GM23338 (cell line): ENCODE results near the gene EPHX1. TPM values are rescaled to one million over a fixed set of nuclear protein-coding genes. Genes with fewer than 3 reads are reported as not detected.

Experiments
- ATAC-seq: fragments of 200-7000 bp; cut with Tn5 transposase; 3 replicates; pipeline ENCODE4 v1.9.1; 2020
- DNase-seq: peaks from one replicate; pipeline ENCODE4 v3.0.0-alpha.2; 2015; ENCODE audit warnings: low spot score
- H2AFZ ChIP-seq: fragments of 200-600 bp; sonication (generic); 2 replicates; pipeline ENCODE4 v1.8.0; 2016; ENCODE audit warnings: antibody characterized with exemption, mild to moderate bottlenecking, moderate library complexity
- H3F3A ChIP-seq: fragments of 200-600 bp; sonication (generic); replicated peaks from 2 replicates; pipeline ENCODE4 v1.8.0; 2017; ENCODE audit warnings: antibody characterized with exemption, mixed run types, low read depth
- H3K27ac ChIP-seq: fragments of 200-600 bp; sonication (generic); 2 replicates; pipeline ENCODE4 v1.6.1; 2016; ENCODE audit warnings: low read depth
- H3K27me3 ChIP-seq: fragments of 200-600 bp; sonication (generic); 2 replicates; pipeline ENCODE4 v1.8.0; 2016; ENCODE audit warnings: mild to moderate bottlenecking, mixed run types, moderate library complexity; ENCODE audit not compliant: insufficient read depth
- H3K36me3 ChIP-seq: fragments of 200-600 bp; sonication (generic); 2 replicates; pipeline ENCODE4 v1.8.0; 2016; ENCODE audit warnings: mild to moderate bottlenecking; ENCODE audit not compliant: insufficient read depth
- H3K4me1 ChIP-seq: fragments of 200-600 bp; sonication (generic); 2 replicates; pipeline ENCODE4 v1.8.0; 2016; ENCODE audit warnings: mild to moderate bottlenecking, moderate library complexity; ENCODE audit not compliant: insufficient read depth
- H3K4me2 ChIP-seq: fragments of 200-600 bp; sonication (generic); 2 replicates; pipeline ENCODE4 v1.7.1; 2017; ENCODE audit warnings: mixed run types
- H3K4me3 ChIP-seq: fragments of 200-600 bp; sonication (generic); 2 replicates; pipeline ENCODE4 v1.6.1; 2016; ENCODE audit warnings: mixed run types
- H3K79me2 ChIP-seq: fragments of 200-600 bp; sonication (generic); replicated peaks from 2 replicates; pipeline ENCODE4 v1.8.0; 2017; ENCODE audit warnings: mild to moderate bottlenecking; ENCODE audit not compliant: insufficient read depth
- H3K9me2 ChIP-seq: fragments of 200-600 bp; sonication (generic); 2 replicates; pipeline ENCODE4 v1.8.0; 2017; ENCODE audit not compliant: insufficient read depth
- H4K20me1 ChIP-seq: fragments of 200-600 bp; sonication (generic); replicated peaks from 2 replicates; pipeline ENCODE4 v1.8.0; 2017; ENCODE audit warnings: mild to moderate bottlenecking; ENCODE audit not compliant: insufficient read depth
- H3K27ac Mint-ChIP-seq: 2 replicates; pipeline ENCODE4 v1.8.0; 2020; ENCODE audit warnings: inconsistent platforms, mild to moderate bottlenecking, moderate library complexity, mixed read lengths
- H3K27me3 Mint-ChIP-seq: 3 replicates; pipeline ENCODE4 v1.8.0; 2022; ENCODE audit warnings: low read depth, mild to moderate bottlenecking, moderate library complexity, mixed read lengths, inconsistent platforms; ENCODE audit not compliant: insufficient read depth, poor library complexity
- H3K36me3 Mint-ChIP-seq: 3 replicates; pipeline ENCODE4 v1.8.0; 2021; ENCODE audit warnings: low read depth, mild to moderate bottlenecking, inconsistent platforms, moderate library complexity, mixed read lengths
- H3K4me1 Mint-ChIP-seq: 3 replicates; pipeline ENCODE4 v1.8.0; 2020; ENCODE audit warnings: mild to moderate bottlenecking, inconsistent platforms, mixed read lengths
- H3K4me3 Mint-ChIP-seq: 3 replicates; pipeline ENCODE4 v1.8.0; 2021; ENCODE audit warnings: moderate library complexity, mild to moderate bottlenecking, inconsistent platforms, mixed read lengths
- H3K9me3 Mint-ChIP-seq: 3 replicates; pipeline ENCODE4 v1.8.0; 2020; ENCODE audit warnings: moderate library complexity, mild to moderate bottlenecking, inconsistent platforms, mixed read lengths
- CTCF ChIP-seq, 2 experiments: fragments of 200-600 bp in 1 of 2; sonication (generic) in 1 of 2; conservative IDR thresholded peaks; 2 replicates each; pipeline versions ENCODE4 v1.5.1 to v1.6.1; 2016 to 2017; ENCODE audit warnings: antibody characterized with exemption in 2 of 2, low read depth in 2 of 2, mild to moderate bottlenecking in 2 of 2, moderate library complexity in 1 of 2
- ETS1 ChIP-seq: IDR thresholded peaks from 2 replicates; pipeline ENCODE4 v1.6.1; 2016; ENCODE audit warnings: antibody characterized with exemption
- EZH2phosphoT487 ChIP-seq: fragments of 200-600 bp; sonication (generic); IDR thresholded peaks from one replicate; pipeline ENCODE4 v1.8.1; 2018; ENCODE audit warnings: antibody characterized with exemption; ENCODE audit not compliant: unreplicated experiment
- NANOG ChIP-seq: IDR thresholded peaks from 2 replicates; pipeline ENCODE4 v1.6.1; 2016; ENCODE audit warnings: antibody characterized with exemption, borderline replicate concordance
- POLR2AphosphoS5 ChIP-seq: IDR thresholded peaks from 2 replicates; pipeline ENCODE4 v1.6.1; 2016; ENCODE audit warnings: antibody characterized with exemption, low read depth
- ZNF462 ChIP-seq: fragments of 250-450 bp; sonication (Bioruptor Pico); IDR thresholded peaks from 2 replicates; pipeline ENCODE4 v1.5.0; 2020; ENCODE audit warnings: mild to moderate bottlenecking, moderate library complexity
- polyA plus RNA-seq: library from polyadenylated mRNA; unstranded; fragments of >200 nt; fragmentation: Nextera tagmentation; extraction: Ambion mirVana; gene quantifications from 2 replicates; pipeline ENCODE4 v1.2.1, GENCODE V29; 2016
- total RNA-seq: library from RNA; depleted of rRNA; stranded (reverse); fragments of >200 nt; shearing (Covaris generic); gene quantifications from 2 replicates; pipeline ENCODE4 v1.2.3, GENCODE V29; 2014

Gene EPHX1
- total and polyA plus RNA-seq, 2 experiments from 2014 or later, result 15.3 to 46.5 TPM

GRCh38 chr1:225877580-225877979 is 67.7 kb downstream of the EPHX1 start:
- Histone ChIP-seq H3K27me3 (no peaks in the 10 kb centered on the region), H2AFZ (no peak overlapping the region), H3K36me3 (peaks cover 26% of the 10 kb centered on the region; the same call in 1 of the 2 replicates), H3K4me2 (no peak overlapping the region), H3K4me1 (peaks cover 27% of the 10 kb centered on the region), H3F3A (no peaks in the 10 kb centered on the region), H4K20me1 (peaks cover 17% of the 10 kb centered on the region), H3K27ac (peak overlapping the region; percentile 78; the same call in 1 of the 2 replicates), H3K4me3 (no peak overlapping the region), H3K9me2 (no peaks in the 10 kb centered on the region), H3K79me2 (peaks cover 60% of the 10 kb centered on the region)
- H3K4me1 Mint-ChIP-seq, result peaks cover 44% of the 10 kb centered on the region
- no peak for TF ChIP-seq NANOG
- peak; percentile 58 to 82 for TF ChIP-seq CTCF (conservative IDR thresholded peaks at IDR 0.05; ENCODE audit: low read depth in 2 of 2)
- no peak for TF ChIP-seq ZNF462 (CRISPR knock-in tag)
- TF ChIP-seq ETS1, result no peak
- no peak for TF ChIP-seq EZH2phosphoT487
- TF ChIP-seq POLR2AphosphoS5, result no peak
- H3K9me3 Mint-ChIP-seq, result no peaks in the 10 kb centered on the region
- DNase-seq, result peak; percentile 79
- ATAC-seq, result peak; percentile 21
- no peak overlapping the region for H3K27ac Mint-ChIP-seq
- peaks cover 23% of the 10 kb centered on the region for H3K27me3 Mint-ChIP-seq
- H3K36me3 Mint-ChIP-seq, result peaks cover 44% of the 10 kb centered on the region
- H3K4me3 Mint-ChIP-seq, result no peak overlapping the region
